ENCODE results near the gene TAT.

TAT gene

DNA sequence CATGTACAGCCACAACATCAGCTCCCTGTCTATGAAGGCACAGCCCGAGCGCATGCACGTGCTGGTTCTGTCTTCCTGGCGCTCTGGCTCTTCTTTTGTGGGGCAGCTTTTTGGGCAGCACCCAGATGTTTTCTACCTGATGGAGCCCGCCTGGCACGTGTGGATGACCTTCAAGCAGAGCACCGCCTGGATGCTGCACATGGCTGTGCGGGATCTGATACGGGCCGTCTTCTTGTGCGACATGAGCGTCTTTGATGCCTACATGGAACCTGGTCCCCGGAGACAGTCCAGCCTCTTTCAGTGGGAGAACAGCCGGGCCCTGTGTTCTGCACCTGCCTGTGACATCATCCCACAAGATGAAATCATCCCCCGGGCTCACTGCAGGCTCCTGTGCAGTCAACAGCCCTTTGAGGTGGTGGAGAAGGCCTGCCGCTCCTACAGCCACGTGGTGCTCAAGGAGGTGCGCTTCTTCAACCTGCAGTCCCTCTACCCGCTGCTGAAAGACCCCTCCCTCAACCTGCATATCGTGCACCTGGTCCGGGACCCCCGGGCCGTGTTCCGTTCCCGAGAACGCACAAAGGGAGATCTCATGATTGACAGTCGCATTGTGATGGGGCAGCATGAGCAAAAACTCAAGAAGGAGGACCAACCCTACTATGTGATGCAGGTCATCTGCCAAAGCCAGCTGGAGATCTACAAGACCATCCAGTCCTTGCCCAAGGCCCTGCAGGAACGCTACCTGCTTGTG, 40.0 kb downstream of the TAT start:
- no peak for DNase-seq

DNA sequence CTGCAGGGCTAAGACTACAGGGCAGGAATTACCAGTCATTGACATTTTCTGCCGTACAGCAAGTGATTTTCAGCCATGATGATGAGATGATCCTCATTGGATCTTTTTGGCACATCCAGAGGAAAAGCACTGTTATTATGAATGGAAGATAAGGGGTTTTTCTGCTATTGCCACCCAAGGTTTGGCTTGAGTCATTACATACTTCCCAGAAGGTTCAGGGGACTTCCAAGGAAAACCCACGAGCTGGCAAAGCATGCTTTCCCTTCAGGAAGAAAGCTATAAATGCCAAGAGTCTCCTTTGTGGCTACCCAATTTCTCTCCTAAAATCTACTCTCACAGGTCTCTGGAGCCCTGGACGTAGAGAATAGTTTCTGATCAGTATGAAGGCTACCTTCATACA, 44.5 kb downstream of the TAT start:
- no peak for DNase-seq

DNA sequence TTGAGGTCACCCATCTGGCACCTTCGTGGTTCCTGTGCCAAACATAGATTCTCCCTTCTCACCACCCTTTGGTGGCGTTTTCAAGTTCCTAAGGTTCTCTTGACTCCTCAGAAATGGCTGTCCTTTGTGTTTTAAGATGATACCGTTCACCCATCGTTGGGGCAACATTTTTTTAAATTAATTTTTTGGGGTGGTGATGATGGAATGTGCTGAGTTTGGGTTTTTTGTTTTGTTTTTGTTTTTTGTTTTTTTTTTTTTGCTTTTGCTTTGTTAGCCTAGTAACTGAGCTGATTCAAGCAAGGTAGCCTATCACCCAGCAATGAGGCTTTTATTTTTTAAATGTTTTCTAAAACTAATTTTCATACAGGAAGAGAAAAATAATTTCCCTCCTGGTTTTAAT, 48.0 kb downstream of the TAT start:
- DNase-seq = no peak

DNA sequence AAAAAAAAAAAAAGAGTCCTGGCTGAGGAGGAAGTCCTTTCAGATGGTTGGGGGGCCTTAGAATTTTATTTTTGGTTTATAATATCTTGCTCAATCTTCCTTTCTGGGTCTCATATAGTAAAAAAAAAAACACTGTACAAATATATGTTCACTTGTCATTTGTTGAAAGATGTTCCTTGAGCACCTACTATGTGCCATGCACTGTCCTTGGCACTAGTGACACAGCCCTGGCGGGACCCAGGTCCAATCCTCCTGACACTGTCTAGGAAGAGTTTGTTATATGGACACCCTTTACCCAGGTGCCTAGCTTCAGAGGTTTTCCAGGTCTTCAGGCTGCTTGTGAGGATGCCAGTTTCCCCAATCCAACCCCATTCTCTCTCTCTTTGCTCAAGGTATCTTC, 48.6 kb downstream of the TAT start:
- no peak for DNase-seq

DNA sequence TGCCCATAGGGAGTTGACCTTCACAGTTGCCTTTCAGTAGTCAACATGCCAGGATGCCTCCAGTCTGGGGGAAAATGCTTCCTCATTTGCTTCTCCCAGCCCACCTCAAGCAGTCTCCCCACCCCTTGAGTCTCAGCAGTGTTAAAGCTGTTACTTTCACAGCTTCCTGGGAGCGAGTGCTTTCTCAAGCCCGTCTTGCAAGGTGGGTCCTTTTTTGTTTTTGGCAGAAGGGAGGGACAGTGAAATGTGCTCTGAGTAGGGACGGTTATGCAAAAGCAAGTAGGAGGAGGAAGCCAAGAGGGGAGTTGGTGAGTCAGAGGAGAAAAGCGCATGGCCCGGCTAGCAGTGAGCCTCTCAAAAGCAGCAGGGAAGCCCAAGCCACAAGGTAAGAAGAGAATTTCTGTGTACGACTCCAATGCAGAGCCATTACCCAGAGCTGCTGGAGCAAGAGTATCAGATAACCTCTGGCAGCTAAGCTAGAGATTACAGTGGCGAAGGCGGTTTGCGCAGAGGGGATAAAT, 50.7 kb downstream of the TAT start, which contains the start of gene CHST4:
Gene CHST4 (plus strand): TSS at position 316 of the 521 bp plus-strand sequence. CDS start 10,252 bp downstream, outside the sequence.
- DNase-seq = no peak

DNA sequence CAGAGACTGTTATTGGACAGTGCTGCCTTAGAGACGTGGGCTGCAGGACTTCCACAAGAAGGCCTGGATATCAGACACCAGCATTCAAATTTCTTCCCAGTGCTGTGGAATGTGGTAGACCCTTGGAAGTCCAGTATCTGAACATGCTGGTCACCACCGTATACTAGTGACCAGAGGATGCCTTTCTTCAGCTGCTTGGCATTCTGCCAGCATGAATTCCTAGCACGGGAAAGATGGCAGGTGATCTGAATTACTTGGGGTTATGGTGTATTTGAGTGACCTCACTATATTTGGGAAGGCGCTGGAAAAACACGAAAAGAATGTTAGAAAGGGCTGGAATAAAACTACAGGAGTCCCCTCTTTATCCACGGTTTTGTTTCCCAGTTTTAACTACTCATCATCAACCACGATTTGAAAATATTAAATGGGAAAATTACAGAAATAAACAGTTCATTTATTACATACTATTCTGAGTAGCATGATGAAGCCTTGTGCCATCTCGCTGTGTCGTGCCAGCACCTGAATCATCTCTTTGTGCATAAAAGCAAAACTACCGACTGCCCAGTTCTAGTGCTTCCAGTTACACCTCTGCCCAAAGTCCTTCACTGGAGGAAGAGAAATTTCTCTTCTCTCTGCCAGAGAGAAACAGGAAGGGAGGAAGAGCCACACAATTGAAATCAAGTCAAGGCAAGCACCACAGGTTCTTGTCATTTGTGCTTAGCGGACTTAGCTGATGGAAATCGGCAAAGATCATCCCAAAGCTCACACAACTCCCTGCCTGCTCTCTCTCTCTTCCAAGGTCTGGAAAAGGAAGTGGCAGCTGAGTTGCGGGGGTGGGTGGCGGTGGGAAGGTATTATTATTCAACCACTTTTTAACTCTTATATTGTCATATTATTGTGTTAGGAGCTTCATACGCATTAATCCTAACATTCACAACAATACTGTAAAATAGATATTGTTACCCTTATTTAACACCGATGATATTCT, 52.0 kb downstream of the TAT start:
- DNase-seq = no peak

DNA sequence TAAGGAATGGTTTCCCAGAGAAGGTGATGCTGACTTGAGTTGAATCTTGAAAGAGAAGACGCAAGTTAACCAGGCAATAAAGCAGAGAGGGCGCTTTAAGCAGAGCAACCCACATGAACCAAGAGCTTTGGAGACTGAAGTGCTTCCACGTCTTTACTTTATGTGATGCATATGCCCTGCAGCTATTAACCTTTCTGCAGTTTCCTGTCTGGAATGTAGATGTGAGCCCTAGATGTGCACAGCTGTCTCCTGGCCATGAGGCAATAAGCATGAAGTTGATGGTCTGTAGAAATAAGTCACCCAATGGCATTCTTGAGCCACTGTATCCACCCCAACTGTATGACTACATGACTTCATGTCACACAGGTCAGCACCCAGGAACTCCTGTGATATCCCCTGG, 56.3 kb downstream of the TAT start:
- DNase-seq = no peak
